Measurements from ENCODE around the gene CCDC124. TPM values are rescaled to one million over a fixed set of nuclear protein-coding genes. Genes with fewer than 3 reads are reported as not detected.

The CCDC124 gene, protein sequence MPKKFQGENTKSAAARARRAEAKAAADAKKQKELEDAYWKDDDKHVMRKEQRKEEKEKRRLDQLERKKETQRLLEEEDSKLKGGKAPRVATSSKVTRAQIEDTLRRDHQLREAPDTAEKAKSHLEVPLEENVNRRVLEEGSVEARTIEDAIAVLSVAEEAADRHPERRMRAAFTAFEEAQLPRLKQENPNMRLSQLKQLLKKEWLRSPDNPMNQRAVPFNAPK
- total RNA-seq = 21.1 and 46.0 TPM in 2 replicates

DNA sequence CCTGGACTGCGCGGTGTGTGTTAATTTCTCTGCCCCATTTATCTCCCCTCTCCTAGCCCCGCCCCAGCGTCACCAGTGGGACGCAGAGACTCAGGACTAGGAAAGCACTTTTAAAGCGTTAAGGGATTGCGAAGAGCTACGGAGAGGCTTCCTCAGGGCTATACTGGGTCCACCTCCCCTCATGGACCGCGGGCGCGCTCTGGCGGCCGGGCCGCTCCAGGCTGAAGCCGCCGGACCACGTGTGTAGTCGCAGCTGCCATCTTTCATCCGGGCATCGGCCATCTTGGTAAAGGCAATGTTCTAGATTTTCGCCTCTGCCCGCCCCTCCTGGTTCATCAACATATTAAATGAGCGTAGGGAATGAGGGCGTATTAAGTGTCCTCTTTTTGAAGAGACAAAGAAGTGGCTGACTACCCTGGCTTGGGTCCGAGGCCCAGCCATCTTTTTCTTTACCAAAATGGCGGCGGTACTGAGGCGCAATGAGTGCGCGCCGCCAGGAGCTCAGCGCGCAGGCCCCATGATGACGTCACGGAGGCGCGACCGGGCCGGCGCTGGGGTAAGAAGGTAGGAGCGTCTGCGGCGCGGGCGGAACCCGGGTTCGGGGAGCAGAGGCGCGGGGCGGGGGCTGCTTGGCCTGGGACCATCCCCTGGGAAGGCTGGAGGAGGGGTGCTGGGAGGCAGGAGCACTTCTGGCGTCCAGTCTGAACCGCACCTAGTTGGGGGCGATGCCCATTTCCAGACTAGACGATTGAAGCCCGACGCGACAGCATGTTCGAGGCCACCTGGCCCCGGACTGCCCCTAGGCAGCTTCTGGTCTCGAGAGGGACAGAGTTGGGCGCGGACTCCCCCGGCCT lies at the start of gene CCDC124:
Gene CCDC124 (plus strand): TSS at position 531 of the 854 bp plus-strand sequence. CDS start 3,406 bp downstream, outside the sequence.

GRCh38 chr19:17966550-17967256 lies 33.9 kb downstream of the CCDC124 start, which contains the start of gene KCNN1:
TSS of gene KCNN1 (plus strand) at chr19:17967107. CDS start at chr19:17973889, 6,782 bp downstream.

Other genes with a start within 250 kb of the CCDC124 start
- 0.30 and 0.97 TPM in 2 replicates for gene UNC13A, start 244.7 kb upstream of the CCDC124 start, total RNA-seq
- gene MAP1S, start 213.5 kb upstream of the CCDC124 start, total RNA-seq = 11.3 and 52.6 TPM in 2 replicates
- gene FCHO1, start 181.5 kb upstream of the CCDC124 start, total RNA-seq = 0.37 TPM in 1 of 2 replicates, not detected in the other
- not detected in 2 replicates for gene B3GNT3, start 137.9 kb upstream of the CCDC124 start, total RNA-seq
- not detected in 2 replicates for gene INSL3, start 111.5 kb upstream of the CCDC124 start, total RNA-seq
- 2.7 and 3.4 TPM in 2 replicates for gene JAK3, start 85.0 kb upstream of the CCDC124 start, total RNA-seq
- 611 and 1,014 TPM in 2 replicates for gene RPL18A, start 73.1 kb upstream of the CCDC124 start, total RNA-seq
- not detected in 2 replicates for gene SLC5A5, start 61.1 kb upstream of the CCDC124 start, total RNA-seq
- gene KCNN1, start 34.1 kb downstream of the CCDC124 start, total RNA-seq = not detected in 2 replicates
- gene ARRDC2, start 75.2 kb downstream of the CCDC124 start, total RNA-seq = 6.8 and 7.2 TPM in 2 replicates
- under 0.01 and 0.09 TPM in 2 replicates for gene IL12RB1, start 153.9 kb downstream of the CCDC124 start, total RNA-seq
- gene MAST3, start 164.8 kb downstream of the CCDC124 start, total RNA-seq = 4.5 and 5.9 TPM in 2 replicates
- 21.7 and 53.9 TPM in 2 replicates for gene PIK3R2, start 220.1 kb downstream of the CCDC124 start, total RNA-seq
- gene IFI30, start 240.8 kb downstream of the CCDC124 start, total RNA-seq = 4.8 and 5.3 TPM in 2 replicates

All from smooth muscle cell of the umbilical artery (primary cell).